Activated CD4-positive, alpha-beta T cell treated with anti-CD3 and anti-CD28 coated beads for 36 hours (primary cell): ENCODE measurements around the gene SLC24A4. TPM values are rescaled to one million over a fixed set of nuclear protein-coding genes. Genes with fewer than 3 reads are reported as not detected.

Experiments used
- ATAC-seq: fragments of 200-7000 bp; cut with Tn5 transposase; one replicate; pipeline ENCODE4 v1.10.0; 2021; ENCODE audit warnings: mild to moderate bottlenecking, moderate library complexity
- CTCF ChIA-PET: fragments of 350-600 bp; sonication (Branson Sonifier 250); formaldehyde crosslinking; loops from one replicate; lab custom pipeline; 2021; ENCODE audit warnings: antibody characterized with exemption; lab: Charles Lee
- POLR2A ChIA-PET: fragments of 350-600 bp; sonication (Branson Sonifier 250); formaldehyde crosslinking; loops from one replicate; lab custom pipeline; 2021; ENCODE audit warnings: antibody characterized with exemption, inconsistent platforms; lab: Charles Lee
- DNase-seq: peaks from one replicate; pipeline ENCODE4 v3.0.0-alpha.2; 2020
- H3K27ac Mint-ChIP-seq: one replicate; pipeline ENCODE4 v1.8.0; 2021; ENCODE audit warnings: mixed read lengths
- H3K27me3 Mint-ChIP-seq: one replicate; pipeline ENCODE4 v1.8.0; 2021; ENCODE audit warnings: mixed read lengths
- H3K36me3 Mint-ChIP-seq: one replicate; pipeline ENCODE4 v1.8.0; 2021; ENCODE audit warnings: low read depth, mixed read lengths
- H3K4me1 Mint-ChIP-seq: one replicate; pipeline ENCODE4 v1.8.0; 2021; ENCODE audit warnings: mixed read lengths
- H3K4me3 Mint-ChIP-seq: one replicate; pipeline ENCODE4 v1.8.0; 2021; ENCODE audit warnings: mild to moderate bottlenecking, moderate library complexity, mixed read lengths
- H3K9me3 Mint-ChIP-seq: one replicate; pipeline ENCODE4 v1.8.0; 2021; ENCODE audit warnings: low read depth, mixed read lengths
- intact Hi-C, 2 experiments: fragments of 100-400 bp; cut with DNase I in 1 of 2; cut with micrococcal nuclease in 1 of 2; formaldehyde crosslinking; loops; one replicate each; pipeline versions ENCODE4 v1.14.2 to v1.15.1; 2022 to 2024; cut with DNase I, micrococcal nuclease
- total RNA-seq, 2 experiments: library from RNA; stranded (reverse); gene quantifications; one replicate each; pipeline ENCODE4 v1.2.3, GENCODE V29; 2021

The SLC24A4 gene
- total RNA-seq, 2 experiments from 2014 or later: not detected

DNA sequence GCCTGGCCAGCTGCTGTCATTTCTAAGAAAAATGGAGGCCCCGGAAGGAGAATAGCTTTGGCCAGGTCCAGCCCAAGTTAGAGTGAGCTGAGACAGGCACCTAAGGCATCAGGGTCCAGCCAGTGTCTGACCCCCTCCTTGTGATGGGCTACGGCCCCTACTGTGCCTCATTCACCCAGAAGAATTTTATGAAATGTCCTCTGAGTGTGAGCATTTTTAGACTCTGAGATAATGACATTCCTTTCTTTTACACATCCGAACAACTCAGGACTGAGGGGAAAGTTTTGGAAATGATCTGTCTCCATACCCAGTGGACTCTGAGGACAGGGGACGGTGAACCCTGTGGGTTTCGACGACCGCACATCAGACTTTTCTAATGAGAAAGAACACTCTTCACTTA lies 50.4 kb downstream of the SLC24A4 start:
- ATAC-seq (no peak), DNase-seq (no peak)
- intact Hi-C loops: no loop called here
- ChIA-PET POLR2A (no interaction called here), CTCF (interaction anchor here (0.6 to 0.7 kb wide), 3 partner anchors 50 to 268 kb away, joined by 3 read pairs; no protein-coding TSS in a partner anchor)
- H3K27me3 Mint-ChIP-seq: no peaks in the 10 kb centered on the region
- H3K9me3 Mint-ChIP-seq: peaks cover 2% of the 10 kb centered on the region
- H3K4me3 Mint-ChIP-seq: no peak overlapping the region
- no peaks in the 10 kb centered on the region for H3K4me1 Mint-ChIP-seq
- H3K27ac Mint-ChIP-seq: no peak overlapping the region
- H3K36me3 Mint-ChIP-seq: no peaks in the 10 kb centered on the region

DNA sequence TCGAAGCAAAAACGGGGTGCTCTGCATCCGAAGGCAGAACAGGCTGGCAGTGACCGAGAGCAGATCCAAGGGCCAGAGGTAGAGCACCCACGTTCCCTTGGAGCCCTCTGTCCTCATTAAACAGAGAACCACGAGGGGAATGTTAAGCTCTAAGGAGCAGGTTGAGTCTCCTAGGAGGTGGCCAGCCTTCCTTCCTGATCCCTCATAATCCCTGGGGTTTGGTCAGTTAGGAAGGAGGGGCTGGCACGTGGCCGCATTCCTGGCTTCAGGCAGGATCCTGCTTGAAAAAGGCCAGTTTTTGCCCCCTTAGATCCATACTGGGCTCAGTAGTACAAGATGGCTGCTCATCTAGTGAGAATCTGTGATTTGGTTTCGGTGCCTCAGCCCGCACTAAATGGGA lies 57.2 kb downstream of the SLC24A4 start:
- POLR2A ChIA-PET: no interaction called here
- Mint-ChIP-seq H3K9me3 (no peaks in the 10 kb centered on the region), H3K36me3 (no peaks in the 10 kb centered on the region), H3K27me3 (no peaks in the 10 kb centered on the region), H3K4me3 (no peak overlapping the region), H3K27ac (no peak overlapping the region), H3K4me1 (no peaks in the 10 kb centered on the region)
- ATAC-seq (no peak), DNase-seq (no peak)
- intact Hi-C loops: no loop called here
- CTCF ChIA-PET: no interaction called here

DNA sequence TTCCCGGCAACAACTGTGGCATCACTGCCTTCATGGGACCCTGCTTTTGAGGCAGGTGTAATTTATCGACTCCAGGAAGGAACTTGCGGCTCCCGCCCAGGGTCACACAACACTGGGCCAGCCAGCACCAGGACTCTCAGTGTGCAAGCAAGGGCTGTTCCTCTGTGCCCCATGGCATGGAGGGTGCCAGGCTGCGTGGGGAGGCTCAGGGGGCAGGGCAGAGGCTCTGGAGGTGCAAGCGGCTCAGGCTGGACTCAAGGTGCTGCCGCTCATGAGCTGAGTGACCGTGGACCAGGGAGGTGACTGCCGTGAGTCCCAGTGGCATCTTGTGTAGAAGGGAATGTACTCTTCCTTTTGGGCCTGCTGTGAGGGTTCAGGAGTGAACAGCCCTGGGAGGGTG lies 57.6 kb downstream of the SLC24A4 start:
- ATAC-seq (no peak), DNase-seq (no peak)
- Mint-ChIP-seq H3K4me1 (no peaks in the 10 kb centered on the region), H3K9me3 (no peaks in the 10 kb centered on the region), H3K27ac (no peak overlapping the region), H3K36me3 (no peaks in the 10 kb centered on the region), H3K4me3 (no peak overlapping the region), H3K27me3 (no peaks in the 10 kb centered on the region)
- ChIA-PET POLR2A (no interaction called here), CTCF (no interaction called here)
- intact Hi-C loops: no loop called here

DNA sequence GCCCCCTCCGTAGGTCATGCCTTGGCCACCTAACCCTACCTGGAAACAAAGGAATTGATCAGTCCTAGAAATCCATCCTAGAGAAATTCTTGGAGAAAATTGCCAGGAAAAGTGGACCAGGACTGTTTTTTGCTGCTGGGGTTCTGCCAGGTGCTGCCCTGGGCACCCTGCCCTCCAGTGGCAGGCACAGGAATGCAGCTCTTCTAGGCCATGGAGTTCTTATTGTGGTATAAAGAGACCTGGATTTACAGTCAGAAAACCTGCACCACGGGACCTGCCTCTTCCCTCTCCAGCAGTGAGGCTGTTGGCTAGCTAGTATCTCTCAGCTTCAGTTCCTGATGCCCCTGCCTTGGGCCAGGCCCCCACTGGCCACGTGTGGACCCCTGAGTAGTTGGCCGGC lies 59.7 kb downstream of the SLC24A4 start:
- Mint-ChIP-seq H3K4me3 (no peak overlapping the region), H3K27ac (no peak overlapping the region), H3K36me3 (no peaks in the 10 kb centered on the region), H3K27me3 (no peaks in the 10 kb centered on the region), H3K9me3 (no peaks in the 10 kb centered on the region), H3K4me1 (no peaks in the 10 kb centered on the region)
- POLR2A ChIA-PET: no interaction called here
- CTCF ChIA-PET: no interaction called here
- no peak for DNase-seq
- intact Hi-C loops: no loop called here
- no peak for ATAC-seq

DNA sequence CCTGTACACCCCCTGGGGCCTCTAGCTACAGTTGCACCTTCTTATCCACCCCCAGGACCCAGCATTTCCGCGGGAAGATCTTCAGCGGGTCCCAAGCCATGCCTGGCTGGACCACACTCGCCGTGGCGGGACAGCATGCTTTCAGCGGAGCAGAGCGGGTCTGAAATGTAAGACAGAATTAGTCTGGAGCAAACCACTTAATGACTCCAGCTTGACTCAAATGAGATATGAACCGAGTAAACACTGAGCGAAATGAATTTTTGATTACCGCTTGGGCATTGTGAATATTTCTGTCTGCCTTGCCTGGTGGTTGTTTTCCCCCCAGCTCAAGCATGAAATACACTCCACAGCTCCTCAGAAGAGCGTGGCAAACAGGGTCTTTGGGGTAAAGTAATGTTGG lies 60.8 kb downstream of the SLC24A4 start:
- POLR2A ChIA-PET: no interaction called here
- H3K4me1 Mint-ChIP-seq: no peaks in the 10 kb centered on the region
- H3K27ac Mint-ChIP-seq: no peak overlapping the region
- no peak for DNase-seq
- H3K4me3 Mint-ChIP-seq: no peak overlapping the region
- H3K9me3 Mint-ChIP-seq: no peaks in the 10 kb centered on the region
- intact Hi-C loops: no loop called here
- no peaks in the 10 kb centered on the region for H3K27me3 Mint-ChIP-seq
- CTCF ChIA-PET: interaction anchor here (0.7 kb wide), 1 partner anchor 194 kb away, joined by 3 read pairs; no protein-coding TSS in a partner anchor
- ATAC-seq: no peak
- no peaks in the 10 kb centered on the region for H3K36me3 Mint-ChIP-seq

DNA sequence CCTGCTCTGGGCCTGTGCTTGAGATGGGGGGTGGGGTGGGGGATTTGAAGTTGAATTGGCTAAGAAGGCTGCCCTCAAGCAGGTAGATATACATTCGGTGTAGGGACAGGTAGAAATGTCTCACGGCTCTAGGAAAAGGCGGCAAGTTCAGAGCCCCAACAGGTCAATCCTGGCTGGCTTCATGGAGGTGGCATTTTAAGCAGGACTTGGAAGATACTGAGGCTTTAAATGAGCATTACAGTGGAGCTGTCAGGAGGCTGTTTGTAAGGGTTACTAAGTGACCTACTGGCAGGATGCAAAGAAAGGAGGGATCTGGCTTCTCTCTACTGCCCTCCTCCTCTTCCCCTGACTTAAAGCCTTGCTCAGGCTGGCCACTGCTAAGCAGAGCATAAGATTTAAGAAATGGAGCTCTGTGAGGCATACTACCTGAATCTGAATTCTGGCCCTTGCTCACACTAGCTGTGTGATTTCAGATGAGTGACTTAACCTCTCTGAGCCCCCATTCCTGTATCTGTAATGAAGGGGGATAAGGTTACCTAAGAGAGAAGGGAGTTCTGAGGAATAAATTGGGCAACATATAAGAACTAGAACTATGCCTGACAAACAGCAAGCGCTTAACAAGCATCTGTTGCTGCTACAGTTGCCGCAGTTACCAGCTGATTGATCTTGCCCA lies 61.6 kb downstream of the SLC24A4 start:
- Mint-ChIP-seq H3K9me3 (no peaks in the 10 kb centered on the region), H3K27ac (no peak overlapping the region), H3K4me1 (no peaks in the 10 kb centered on the region), H3K27me3 (no peaks in the 10 kb centered on the region), H3K4me3 (no peak overlapping the region), H3K36me3 (no peaks in the 10 kb centered on the region)
- DNase-seq (no peak), ATAC-seq (no peak)
- CTCF ChIA-PET: no interaction called here
- intact Hi-C loops: no loop called here
- POLR2A ChIA-PET: no interaction called here

DNA sequence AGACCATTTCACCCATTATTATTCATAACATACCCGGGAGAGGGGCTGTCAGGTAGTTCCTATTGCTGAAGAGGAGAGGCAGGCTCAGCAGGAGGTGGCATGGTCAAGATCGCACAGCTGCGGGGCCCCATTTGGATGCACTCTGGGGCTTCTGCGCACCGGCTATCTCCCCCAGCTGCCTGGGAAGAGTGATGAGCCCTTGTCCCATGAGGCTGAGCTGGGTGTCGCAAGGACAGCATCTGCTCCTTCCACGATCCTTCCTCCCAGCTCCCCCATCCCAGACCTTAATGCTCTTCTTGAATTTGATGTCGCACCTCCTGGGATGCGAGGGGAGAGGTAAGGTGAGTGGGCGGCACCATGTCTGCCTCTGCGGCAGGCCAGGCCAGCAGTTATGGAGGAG lies 62.6 kb downstream of the SLC24A4 start:
- Mint-ChIP-seq H3K4me1 (no peaks in the 10 kb centered on the region), H3K27ac (no peak overlapping the region), H3K9me3 (no peaks in the 10 kb centered on the region), H3K4me3 (no peak overlapping the region), H3K36me3 (no peaks in the 10 kb centered on the region), H3K27me3 (no peaks in the 10 kb centered on the region)
- CTCF ChIA-PET: no interaction called here
- intact Hi-C loops: no loop called here
- POLR2A ChIA-PET: no interaction called here
- ATAC-seq: no peak
- no peak for DNase-seq

DNA sequence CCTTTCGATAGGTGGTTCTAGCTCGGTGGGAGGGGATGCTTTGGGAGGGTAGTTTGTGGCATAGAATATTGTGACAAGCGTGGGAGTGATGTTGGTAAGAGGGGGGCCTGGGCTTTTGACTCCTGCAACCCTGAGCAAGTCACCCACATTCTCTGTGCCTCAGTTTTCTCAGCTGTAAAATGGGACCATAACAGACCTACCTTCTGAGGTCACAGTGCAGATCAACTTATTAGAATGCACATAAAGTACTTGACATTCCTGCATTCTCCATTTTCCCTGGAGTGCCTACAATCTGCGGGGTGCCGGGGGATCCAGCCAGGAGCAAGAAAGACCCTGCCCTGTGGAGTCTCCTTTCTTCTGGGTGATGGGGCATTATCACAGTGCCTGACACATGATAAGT lies 63.2 kb downstream of the SLC24A4 start:
- Mint-ChIP-seq H3K27me3 (no peaks in the 10 kb centered on the region), H3K9me3 (no peaks in the 10 kb centered on the region), H3K27ac (no peak overlapping the region), H3K4me3 (no peak overlapping the region), H3K36me3 (no peaks in the 10 kb centered on the region), H3K4me1 (no peaks in the 10 kb centered on the region)
- ChIA-PET CTCF (no interaction called here), POLR2A (no interaction called here)
- intact Hi-C loops: no loop called here
- DNase-seq (no peak), ATAC-seq (no peak)

DNA sequence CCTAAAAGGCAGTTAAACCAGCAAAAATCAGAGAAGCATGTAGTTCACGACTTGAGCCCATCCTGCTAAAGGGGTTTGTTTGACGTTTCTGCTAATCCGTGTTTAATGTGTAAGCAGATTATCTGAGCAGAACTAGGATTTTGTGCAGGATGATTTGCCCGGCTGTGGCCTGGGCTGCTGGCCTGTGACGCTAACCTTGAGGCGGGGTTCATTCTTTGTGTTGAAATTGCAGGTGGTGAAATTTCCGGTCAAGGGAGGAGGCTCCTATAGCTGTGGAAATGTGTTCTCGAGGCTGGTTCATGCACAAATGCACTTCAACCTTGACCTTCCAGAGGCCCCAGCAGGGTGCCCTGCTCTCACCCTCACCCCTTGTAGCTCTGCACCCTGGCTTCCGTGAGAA lies 63.7 kb downstream of the SLC24A4 start:
- H3K27me3 Mint-ChIP-seq: no peaks in the 10 kb centered on the region
- CTCF ChIA-PET: no interaction called here
- H3K4me1 Mint-ChIP-seq: no peaks in the 10 kb centered on the region
- no peaks in the 10 kb centered on the region for H3K36me3 Mint-ChIP-seq
- ATAC-seq (no peak), DNase-seq (no peak)
- no peak overlapping the region for H3K27ac Mint-ChIP-seq
- H3K4me3 Mint-ChIP-seq: no peak overlapping the region
- no peaks in the 10 kb centered on the region for H3K9me3 Mint-ChIP-seq
- intact Hi-C loops: no loop called here
- POLR2A ChIA-PET: no interaction called here

DNA sequence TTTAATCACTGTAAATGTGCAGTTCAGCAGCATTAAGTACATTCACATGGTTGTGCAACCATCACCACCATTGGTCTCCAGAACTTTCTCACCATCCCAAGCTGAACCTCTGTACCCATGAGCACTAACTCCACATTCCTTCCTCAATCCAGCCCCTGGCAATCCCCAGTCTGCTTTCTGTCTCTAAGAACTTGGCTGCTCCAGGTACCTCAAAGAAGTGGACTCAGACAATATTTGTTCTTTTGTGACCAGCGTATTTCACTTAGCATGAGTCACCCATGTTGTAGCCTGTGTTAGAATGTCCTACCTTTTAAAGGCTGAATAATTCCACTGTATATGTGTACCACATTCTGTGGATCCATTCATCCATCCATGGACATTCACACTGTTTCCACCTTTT lies 64.6 kb downstream of the SLC24A4 start:
- Mint-ChIP-seq H3K27ac (no peak overlapping the region), H3K36me3 (no peaks in the 10 kb centered on the region), H3K9me3 (no peaks in the 10 kb centered on the region), H3K27me3 (no peaks in the 10 kb centered on the region), H3K4me1 (no peaks in the 10 kb centered on the region), H3K4me3 (no peak overlapping the region)
- intact Hi-C loops: no loop called here
- CTCF ChIA-PET: no interaction called here
- ATAC-seq (no peak), DNase-seq (no peak)
- POLR2A ChIA-PET: no interaction called here

DNA sequence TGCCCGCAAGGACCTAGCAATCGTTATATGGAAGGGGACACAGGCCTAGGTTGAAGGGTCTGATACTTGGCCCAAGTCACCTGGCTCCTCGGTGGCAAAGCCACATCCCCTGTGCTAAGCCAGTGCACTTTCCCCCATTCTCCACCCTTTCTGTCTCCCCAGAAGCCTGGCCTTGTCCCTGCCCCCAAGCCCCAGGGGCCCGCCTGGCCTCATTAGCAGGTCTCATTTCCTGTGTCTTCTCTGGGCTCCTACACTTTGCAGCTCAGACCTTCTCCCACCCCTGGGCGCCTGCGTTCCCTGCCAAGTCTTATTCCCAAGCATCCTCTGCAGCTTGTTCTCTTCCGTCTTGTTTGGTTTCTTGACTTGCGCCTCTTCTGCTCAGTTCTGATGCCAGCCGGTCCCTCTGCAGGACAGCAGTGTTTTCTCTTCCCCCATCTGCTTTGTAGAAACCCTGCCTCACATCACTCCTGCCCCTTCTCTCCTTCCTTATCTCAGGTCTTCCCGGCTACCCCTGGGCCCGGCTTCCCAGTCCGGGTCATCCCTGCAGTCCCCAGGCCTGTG lies 66.7 kb downstream of the SLC24A4 start:
- Mint-ChIP-seq H3K9me3 (no peaks in the 10 kb centered on the region), H3K36me3 (no peaks in the 10 kb centered on the region), H3K4me3 (no peak overlapping the region), H3K4me1 (no peaks in the 10 kb centered on the region), H3K27ac (no peak overlapping the region), H3K27me3 (no peaks in the 10 kb centered on the region)
- ATAC-seq (no peak), DNase-seq (no peak)
- intact Hi-C loops: no loop called here
- ChIA-PET POLR2A (no interaction called here), CTCF (no interaction called here)

DNA sequence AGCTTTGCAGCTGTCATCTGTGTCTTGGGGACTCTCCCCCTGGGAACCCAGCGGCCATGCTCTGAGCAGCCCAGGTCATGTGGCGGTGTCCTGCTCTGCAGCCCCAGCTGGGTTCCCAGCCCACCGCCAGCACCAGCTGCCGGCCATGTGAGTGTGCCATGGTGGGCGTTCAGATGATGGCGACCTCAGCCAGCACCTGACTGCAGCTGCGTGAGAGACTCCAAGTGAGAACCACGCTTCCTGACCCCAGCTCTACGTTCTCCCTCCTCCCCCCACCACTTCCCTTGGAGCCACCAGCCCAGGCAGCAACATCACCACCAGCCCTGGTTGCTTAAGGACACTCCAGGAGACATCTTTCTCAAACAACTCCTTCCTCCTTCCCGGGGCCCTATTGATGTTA lies 68.8 kb downstream of the SLC24A4 start:
- no peaks in the 10 kb centered on the region for H3K9me3 Mint-ChIP-seq
- POLR2A ChIA-PET: no interaction called here
- no peaks in the 10 kb centered on the region for H3K27me3 Mint-ChIP-seq
- no peaks in the 10 kb centered on the region for H3K4me1 Mint-ChIP-seq
- H3K36me3 Mint-ChIP-seq: no peaks in the 10 kb centered on the region
- H3K4me3 Mint-ChIP-seq: no peak overlapping the region
- CTCF ChIA-PET: interaction anchor here (0.7 kb wide), 1 partner anchor 51 kb away, joined by 3 read pairs; no protein-coding TSS in a partner anchor
- ATAC-seq (no peak), DNase-seq (no peak)
- intact Hi-C loops: no loop called here
- H3K27ac Mint-ChIP-seq: no peak overlapping the region
